ENCODE data around the gene GRIK1. TPM values are rescaled to one million over a fixed set of nuclear protein-coding genes. Genes with fewer than 3 reads are reported as not detected.

The GRIK1 gene
- total RNA-seq, 2 experiments from 2014 or later: not detected

DNA sequence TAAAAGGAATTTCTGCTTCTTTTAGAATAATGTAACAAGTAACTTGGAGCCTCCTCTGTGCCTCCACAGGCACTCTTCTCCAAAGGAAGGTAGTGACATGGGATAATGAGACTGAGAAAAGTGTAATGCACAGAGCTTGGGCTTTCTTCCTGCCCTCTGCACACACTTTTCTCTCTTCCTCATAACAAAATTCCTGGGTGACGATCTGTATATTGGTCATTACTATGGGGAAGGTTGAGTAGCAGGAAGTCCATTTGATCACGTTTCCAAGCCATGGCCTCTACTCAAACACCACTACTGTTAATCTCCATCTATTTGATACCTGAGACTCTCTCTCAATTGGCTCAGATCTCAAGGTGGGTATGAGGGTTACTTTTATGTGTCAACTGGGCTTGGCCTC lies 113.9 kb downstream of the GRIK1 start:
- no peak overlapping the region for H3K27ac Mint-ChIP-seq
- no peaks in the 10 kb centered on the region for H3K4me1 Mint-ChIP-seq (ENCODE audit: low read depth)
- TF ChIP-seq, protein P1, sequence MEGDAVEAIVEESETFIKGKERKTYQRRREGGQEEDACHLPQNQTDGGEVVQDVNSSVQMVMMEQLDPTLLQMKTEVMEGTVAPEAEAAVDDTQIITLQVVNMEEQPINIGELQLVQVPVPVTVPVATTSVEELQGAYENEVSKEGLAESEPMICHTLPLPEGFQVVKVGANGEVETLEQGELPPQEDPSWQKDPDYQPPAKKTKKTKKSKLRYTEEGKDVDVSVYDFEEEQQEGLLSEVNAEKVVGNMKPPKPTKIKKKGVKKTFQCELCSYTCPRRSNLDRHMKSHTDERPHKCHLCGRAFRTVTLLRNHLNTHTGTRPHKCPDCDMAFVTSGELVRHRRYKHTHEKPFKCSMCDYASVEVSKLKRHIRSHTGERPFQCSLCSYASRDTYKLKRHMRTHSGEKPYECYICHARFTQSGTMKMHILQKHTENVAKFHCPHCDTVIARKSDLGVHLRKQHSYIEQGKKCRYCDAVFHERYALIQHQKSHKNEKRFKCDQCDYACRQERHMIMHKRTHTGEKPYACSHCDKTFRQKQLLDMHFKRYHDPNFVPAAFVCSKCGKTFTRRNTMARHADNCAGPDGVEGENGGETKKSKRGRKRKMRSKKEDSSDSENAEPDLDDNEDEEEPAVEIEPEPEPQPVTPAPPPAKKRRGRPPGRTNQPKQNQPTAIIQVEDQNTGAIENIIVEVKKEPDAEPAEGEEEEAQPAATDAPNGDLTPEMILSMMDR (IDR thresholded peaks at IDR 0.05): no peak
- ChIA-PET CTCF (no interaction called here), POLR2A (no interaction called here)
- no peak for DNase-seq
- H3K9me3 Mint-ChIP-seq: peaks cover 6% of the 10 kb centered on the region
- intact Hi-C loops (cut with micrococcal nuclease): no loop called here
- no peak overlapping the region for H3K4me3 Mint-ChIP-seq
- no peaks in the 10 kb centered on the region for H3K36me3 Mint-ChIP-seq (ENCODE audit: low read depth)
- no peak for ATAC-seq
- peaks cover 2% of the 10 kb centered on the region for H3K27me3 Mint-ChIP-seq

DNA sequence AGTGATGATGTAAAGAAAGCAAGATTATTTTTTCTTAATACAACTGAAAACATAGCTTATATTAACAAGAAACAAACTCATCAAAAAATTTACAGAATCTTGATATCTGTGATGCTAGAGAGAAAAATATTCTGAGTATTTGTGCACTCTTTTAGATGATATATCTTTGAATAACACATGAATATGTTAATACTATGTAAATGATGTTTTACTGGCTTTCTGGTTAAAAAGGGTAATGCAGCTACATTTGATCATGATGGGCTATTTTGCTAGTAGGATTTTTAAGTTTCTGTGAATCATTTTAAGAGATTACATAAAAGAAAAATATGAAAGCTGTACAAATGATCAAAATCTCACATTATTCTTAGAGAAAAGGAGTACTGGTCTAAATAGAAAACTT lies 114.5 kb downstream of the GRIK1 start:
- Mint-ChIP-seq H3K27ac (no peak overlapping the region), H3K4me1 (ENCODE audit: low read depth) (no peaks in the 10 kb centered on the region), H3K27me3 (peaks cover 2% of the 10 kb centered on the region), H3K36me3 (ENCODE audit: low read depth) (no peaks in the 10 kb centered on the region), H3K4me3 (no peak overlapping the region), H3K9me3 (peaks cover 6% of the 10 kb centered on the region)
- ChIA-PET CTCF (no interaction called here), POLR2A (no interaction called here)
- DNase-seq (no peak), ATAC-seq (no peak)
- TF ChIP-seq, protein P1 (IDR thresholded peaks at IDR 0.05): no peak
- intact Hi-C loops (cut with micrococcal nuclease): no loop called here

DNA sequence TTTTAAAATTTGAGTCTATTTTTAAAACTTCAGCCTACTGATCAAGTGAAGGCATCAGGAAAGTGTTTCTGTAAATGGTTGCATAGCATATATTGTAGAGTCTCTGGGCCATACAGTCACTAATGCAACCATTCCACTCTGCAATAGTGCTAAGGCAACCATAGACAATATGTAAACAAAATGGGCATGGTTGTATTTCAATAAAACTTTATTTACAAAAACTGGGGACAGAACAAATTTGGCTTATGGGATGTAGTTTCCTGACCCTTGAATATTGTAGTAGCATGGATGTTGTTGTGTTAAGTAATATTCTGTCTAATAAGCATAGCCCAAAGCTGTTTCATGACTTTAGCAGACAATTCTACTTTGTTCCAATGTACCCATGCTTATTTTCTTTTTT lies 117.7 kb downstream of the GRIK1 start:
- TF ChIP-seq, protein P1 (IDR thresholded peaks at IDR 0.05): no peak
- no peak overlapping the region for H3K4me3 Mint-ChIP-seq
- H3K4me1 Mint-ChIP-seq (ENCODE audit: low read depth): no peaks in the 10 kb centered on the region
- POLR2A ChIA-PET: no interaction called here
- intact Hi-C loops (cut with micrococcal nuclease): no loop called here
- H3K27ac Mint-ChIP-seq: no peak overlapping the region
- H3K36me3 Mint-ChIP-seq (ENCODE audit: low read depth): no peaks in the 10 kb centered on the region
- CTCF ChIA-PET: no interaction called here
- no peaks in the 10 kb centered on the region for H3K9me3 Mint-ChIP-seq
- ATAC-seq (no peak), DNase-seq (no peak)
- H3K27me3 Mint-ChIP-seq: no peaks in the 10 kb centered on the region

DNA sequence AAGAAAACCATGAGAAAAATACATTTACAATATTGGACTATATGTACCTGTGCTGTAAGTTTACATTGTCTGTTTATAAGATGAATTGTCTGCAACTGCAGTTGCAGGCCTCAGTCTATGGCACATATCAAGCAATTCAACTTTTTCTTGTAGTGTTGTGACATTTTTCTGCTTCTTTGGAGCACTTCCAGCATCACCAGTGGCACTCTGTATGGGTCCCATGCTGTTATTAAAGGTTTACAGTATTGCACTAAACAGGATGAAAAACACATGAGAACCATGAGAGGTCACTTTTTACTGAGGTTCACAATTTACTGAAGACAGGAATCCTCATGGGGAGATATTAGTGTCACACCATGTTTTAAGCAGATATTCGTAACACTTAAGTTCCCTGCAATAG lies 118.6 kb downstream of the GRIK1 start:
- Mint-ChIP-seq H3K4me1 (ENCODE audit: low read depth) (no peaks in the 10 kb centered on the region), H3K36me3 (ENCODE audit: low read depth) (no peaks in the 10 kb centered on the region), H3K4me3 (no peak overlapping the region), H3K27me3 (no peaks in the 10 kb centered on the region), H3K27ac (no peak overlapping the region), H3K9me3 (no peaks in the 10 kb centered on the region)
- intact Hi-C loops (cut with micrococcal nuclease): no loop called here
- DNase-seq: no peak
- POLR2A ChIA-PET: no interaction called here
- CTCF ChIA-PET: no interaction called here
- ATAC-seq: no peak
- TF ChIP-seq, protein P1 (IDR thresholded peaks at IDR 0.05): no peak

DNA sequence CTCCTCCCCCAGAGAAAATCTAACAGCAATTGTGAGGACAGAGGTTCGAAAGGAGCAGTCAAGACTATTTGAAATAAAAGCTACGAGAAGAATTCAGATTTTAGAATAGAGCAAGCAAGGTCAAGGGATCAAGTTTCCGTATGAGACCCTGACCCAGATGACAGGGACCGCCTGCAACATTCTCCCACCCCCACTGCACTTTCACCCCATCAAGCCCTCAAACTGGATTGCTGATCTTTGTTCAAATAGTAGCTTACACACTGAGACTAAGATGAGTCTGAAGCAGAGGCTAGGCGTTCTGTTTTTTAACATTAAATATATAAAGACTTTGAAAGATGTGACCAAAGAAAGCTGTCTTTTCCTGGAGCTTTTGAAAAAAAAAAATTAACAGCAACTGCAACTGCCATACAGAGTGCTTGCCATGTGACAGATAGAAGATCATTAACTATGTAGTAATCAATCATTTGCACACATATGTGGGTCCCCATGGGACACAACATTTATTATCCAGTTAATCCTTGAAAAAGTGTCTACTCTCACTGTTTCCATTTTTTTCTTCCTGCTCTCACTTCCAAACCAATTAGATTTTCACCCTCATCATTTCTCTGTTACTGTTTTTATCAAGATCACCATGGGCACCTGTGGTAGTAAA lies 120.0 kb downstream of the GRIK1 start:
- Mint-ChIP-seq H3K9me3 (no peaks in the 10 kb centered on the region), H3K27ac (no peak overlapping the region), H3K4me3 (no peak overlapping the region), H3K4me1 (ENCODE audit: low read depth) (no peaks in the 10 kb centered on the region), H3K27me3 (peaks cover 3% of the 10 kb centered on the region), H3K36me3 (ENCODE audit: low read depth) (no peaks in the 10 kb centered on the region)
- ATAC-seq (no peak), DNase-seq (no peak)
- TF ChIP-seq, protein P1 (IDR thresholded peaks at IDR 0.05): no peak
- CTCF ChIA-PET: interaction anchor here (1.0 kb wide), 2 partner anchors 29 to 343 kb away, joined by 3 to 4 read pairs; no protein-coding TSS in a partner anchor
- POLR2A ChIA-PET: no interaction called here
- intact Hi-C loops (cut with micrococcal nuclease): no loop called here
